Colonic mucosa (tissue), 4 donors: ENCODE measurements around the gene GRHL3. TPM values are rescaled to one million over a fixed set of nuclear protein-coding genes. Genes with fewer than 3 reads are reported as not detected.

ENCODE experiments used
- DNase-seq: peaks from one replicate; pipeline ENCODE4 v3.0.0-alpha.2; 2020
- H3K27ac ChIP-seq: fragments of 200-600 bp; one replicate; pipeline ENCODE4 v1.8.0; 2021
- H3K27me3 ChIP-seq: fragments of 200-600 bp; one replicate; pipeline ENCODE4 v1.8.0; 2021
- H3K36me3 ChIP-seq: fragments of 200-600 bp; one replicate; pipeline ENCODE4 v1.8.0; 2021
- H3K4me1 ChIP-seq: fragments of 200-600 bp; one replicate; pipeline ENCODE4 v1.8.0; 2021; ENCODE audit warnings: mild to moderate bottlenecking
- H3K4me3 ChIP-seq: fragments of 200-600 bp; one replicate; pipeline ENCODE4 v1.8.0; 2021
- H3K9ac ChIP-seq, 2 donors: one replicate each; pipeline ENCODE4 v1.7.0; 2013; ENCODE audit warnings: control low read depth in 2 of 2, low read depth in 2 of 2, low read length in 2 of 2
- H3K9me3 ChIP-seq: fragments of 200-600 bp; one replicate; pipeline ENCODE4 v1.8.0; 2021
- intact Hi-C: fragments of 100-400 bp; cut with DNase I; formaldehyde crosslinking; loops from one replicate; pipeline ENCODE4 v1.14.1; 2022
- total RNA-seq, 2 donors: library from RNA; stranded (reverse); fragmentation: NEBNext Ultra II Directional in 1 of 2; extraction: Animal tissue kit (Norgen Biotek cat#: 25700) in 1 of 2; gene quantifications; one replicate each; pipeline ENCODE4 v1.2.1, GENCODE V29; 2021
- TF ChIP-seq, protein P1 (sequence below): fragments of 200-600 bp; IDR thresholded peaks from one replicate; pipeline ENCODE4 v1.8.0; 2022; ENCODE audit warnings: antibody characterized with exemption, mild to moderate bottlenecking
- donor health status: healthy.
- donor health status: DM: no; HTN: no; CAD: no.
- donor health status: DM: no; HTN: no; CAD: no.

The GRHL3 gene
- total RNA-seq, 2 donors from 2014 or later: 0.64 to 1.5 TPM

DNA sequence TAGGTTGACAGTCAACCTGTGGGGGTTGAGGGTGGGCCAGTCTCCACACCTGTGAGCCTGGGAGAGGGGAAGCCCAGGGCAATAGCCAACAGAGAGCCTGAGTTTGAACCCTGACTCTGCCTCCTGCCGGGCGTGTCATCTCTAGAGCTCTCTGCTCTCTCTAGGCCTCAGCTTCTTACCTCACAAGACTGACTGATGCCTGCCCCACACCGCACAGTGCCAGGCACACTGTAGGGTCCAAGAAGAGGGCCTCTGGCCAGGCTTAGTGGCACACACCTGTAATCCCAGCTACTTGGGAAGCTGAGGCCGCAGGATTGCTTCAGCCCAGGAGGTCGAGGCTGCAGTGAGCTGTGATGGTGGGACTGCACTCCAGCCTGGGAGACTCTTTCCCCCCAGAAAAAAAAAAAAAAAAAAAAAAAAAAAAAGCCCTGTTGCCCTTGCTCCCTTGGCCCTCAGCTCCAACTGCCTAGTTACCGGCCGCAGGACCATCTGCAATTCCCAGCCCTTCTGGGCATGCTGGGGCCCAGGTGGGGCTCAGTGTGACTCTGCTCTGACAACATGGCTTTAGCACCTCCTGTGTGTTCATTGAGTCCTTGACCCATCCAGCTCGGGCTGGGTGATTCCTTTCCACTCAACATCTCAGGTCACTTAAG is 25.1 kb downstream of the GRHL3 start:
- DNase-seq: no peak
- TF ChIP-seq, protein P1, sequence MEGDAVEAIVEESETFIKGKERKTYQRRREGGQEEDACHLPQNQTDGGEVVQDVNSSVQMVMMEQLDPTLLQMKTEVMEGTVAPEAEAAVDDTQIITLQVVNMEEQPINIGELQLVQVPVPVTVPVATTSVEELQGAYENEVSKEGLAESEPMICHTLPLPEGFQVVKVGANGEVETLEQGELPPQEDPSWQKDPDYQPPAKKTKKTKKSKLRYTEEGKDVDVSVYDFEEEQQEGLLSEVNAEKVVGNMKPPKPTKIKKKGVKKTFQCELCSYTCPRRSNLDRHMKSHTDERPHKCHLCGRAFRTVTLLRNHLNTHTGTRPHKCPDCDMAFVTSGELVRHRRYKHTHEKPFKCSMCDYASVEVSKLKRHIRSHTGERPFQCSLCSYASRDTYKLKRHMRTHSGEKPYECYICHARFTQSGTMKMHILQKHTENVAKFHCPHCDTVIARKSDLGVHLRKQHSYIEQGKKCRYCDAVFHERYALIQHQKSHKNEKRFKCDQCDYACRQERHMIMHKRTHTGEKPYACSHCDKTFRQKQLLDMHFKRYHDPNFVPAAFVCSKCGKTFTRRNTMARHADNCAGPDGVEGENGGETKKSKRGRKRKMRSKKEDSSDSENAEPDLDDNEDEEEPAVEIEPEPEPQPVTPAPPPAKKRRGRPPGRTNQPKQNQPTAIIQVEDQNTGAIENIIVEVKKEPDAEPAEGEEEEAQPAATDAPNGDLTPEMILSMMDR: no peak
- no peaks in the 10 kb centered on the region for H3K36me3 ChIP-seq
- H3K4me3 ChIP-seq: no peak overlapping the region
- H3K9me3 ChIP-seq: no peaks in the 10 kb centered on the region
- intact Hi-C loops: no loop called here
- H3K4me1 ChIP-seq: no peaks in the 10 kb centered on the region
- H3K27me3 ChIP-seq: no peaks in the 10 kb centered on the region
- no peak overlapping the region for H3K27ac ChIP-seq
- no peak overlapping the region for H3K9ac ChIP-seq

- H3K4me1 ChIP-seq: no peaks in the 10 kb centered on the region
- no peak overlapping the region for H3K27ac ChIP-seq
- no peak overlapping the region for H3K9ac ChIP-seq
- H3K9me3 ChIP-seq: no peaks in the 10 kb centered on the region
- DNase-seq: no peak
- intact Hi-C loops: no loop called here
- TF ChIP-seq, protein P1: no peak
- no peaks in the 10 kb centered on the region for H3K36me3 ChIP-seq
- H3K4me3 ChIP-seq: no peak overlapping the region
- no peaks in the 10 kb centered on the region for H3K27me3 ChIP-seq
Measured at GRCh38 chr1:24345334-24345733, 26.2 kb downstream of the GRHL3 start.

DNA sequence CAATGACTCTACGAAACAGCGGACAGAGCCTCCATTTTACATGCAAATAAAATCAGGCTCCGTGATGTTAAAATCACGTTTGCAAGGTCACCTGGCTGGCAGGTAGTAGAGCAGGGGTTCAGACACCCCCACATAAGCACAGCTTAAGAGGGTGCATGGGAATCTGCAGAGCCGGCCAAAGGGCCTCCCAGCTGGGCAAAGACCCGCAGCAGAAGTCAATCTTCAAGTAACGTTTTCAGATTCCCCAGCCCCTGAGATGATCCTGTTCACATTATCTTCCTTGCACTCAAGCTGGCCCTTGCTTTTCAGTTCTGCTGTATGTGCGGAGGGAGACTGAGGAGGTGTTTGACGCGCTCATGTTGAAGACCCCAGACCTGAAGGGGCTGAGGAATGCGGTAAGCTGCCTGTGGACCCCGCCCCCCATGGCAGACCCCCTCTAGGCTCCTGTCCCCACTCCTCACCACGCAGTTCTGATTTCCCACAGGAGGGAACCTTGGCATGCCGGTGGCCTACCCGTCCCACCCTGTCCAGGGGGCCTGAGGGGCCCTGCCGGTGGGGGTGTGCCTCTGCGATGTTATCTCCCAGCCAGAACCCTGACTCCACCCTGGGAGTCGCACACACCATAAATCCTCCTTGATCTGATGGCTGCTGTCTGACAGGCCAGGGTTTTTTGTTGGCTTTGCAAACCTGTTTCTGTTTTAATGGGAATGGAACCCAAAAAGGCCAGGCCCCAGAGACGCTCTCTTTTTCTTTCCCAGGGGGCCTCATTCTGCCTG is 28.2 kb downstream of the GRHL3 start:
- TF ChIP-seq, protein P1: no peak
- DNase-seq: no peak

GRCh38 chr1:24348196-24348595 is 29.0 kb downstream of the GRHL3 start:
- TF ChIP-seq, protein P1: no peak
- DNase-seq: no peak
- H3K36me3 ChIP-seq: no peaks in the 10 kb centered on the region
- no peaks in the 10 kb centered on the region for H3K27me3 ChIP-seq
- intact Hi-C loops: no loop called here
- H3K9me3 ChIP-seq: no peaks in the 10 kb centered on the region
- H3K9ac ChIP-seq: no peak overlapping the region
- H3K4me1 ChIP-seq: no peaks in the 10 kb centered on the region
- H3K27ac ChIP-seq: no peak overlapping the region
- no peak overlapping the region for H3K4me3 ChIP-seq

More for the DNA sequence above, 28.2 kb downstream of the GRHL3 start:
- H3K9me3 ChIP-seq: no peaks in the 10 kb centered on the region
- no peak overlapping the region for H3K27ac ChIP-seq
- H3K4me1 ChIP-seq: no peaks in the 10 kb centered on the region
- intact Hi-C loops: no loop called here
- no peaks in the 10 kb centered on the region for H3K36me3 ChIP-seq
- H3K27me3 ChIP-seq: no peaks in the 10 kb centered on the region
- H3K9ac ChIP-seq: no peak overlapping the region
- H3K4me3 ChIP-seq: no peak overlapping the region

- Histone ChIP-seq H3K36me3 (no peaks in the 10 kb centered on the region), H3K4me3 (no peak overlapping the region), H3K27me3 (no peaks in the 10 kb centered on the region), H3K27ac (no peak overlapping the region), H3K9ac (no peak overlapping the region), H3K4me1 (no peaks in the 10 kb centered on the region), H3K9me3 (no peaks in the 10 kb centered on the region)
- TF ChIP-seq, protein P1: no peak
- no peak for DNase-seq
- intact Hi-C loops: no loop called here
Measured at GRCh38 chr1:24349891-24350290, 30.7 kb downstream of the GRHL3 start.
